WTC11 (cell line): ENCODE data around the gene WNT3A. TPM values are rescaled to one million over a fixed set of nuclear protein-coding genes. Genes with fewer than 3 reads are reported as not detected.

ENCODE experiments used
- ATAC-seq: fragments of 200-7000 bp; cut with Tn5 transposase; 2 replicates; pipeline ENCODE4 v1.10.0; 2021; ENCODE audit warnings: mild to moderate bottlenecking, moderate library complexity
- CTCF ChIA-PET: fragments of 300-600 bp; sonication (Branson Sonifier 250); formaldehyde crosslinking; loops from one replicate; lab custom pipeline; 2021; ENCODE audit warnings: antibody characterized with exemption; lab: Charles Lee
- POLR2A ChIA-PET: fragments of 350-600 bp; sonication (Branson Sonifier 250); formaldehyde crosslinking; loops from one replicate; lab custom pipeline; 2021; ENCODE audit warnings: antibody characterized with exemption; lab: Charles Lee
- DNase-seq: peaks from one replicate; pipeline ENCODE4 v3.0.0; 2021; ENCODE audit warnings: low spot score
- H3K27ac Mint-ChIP-seq: 2 replicates; pipeline ENCODE4 v1.8.0; 2021; ENCODE audit warnings: mixed read lengths
- H3K27me3 Mint-ChIP-seq: 2 replicates; pipeline ENCODE4 v1.8.0; 2021; ENCODE audit warnings: low read depth, mild to moderate bottlenecking, moderate library complexity, mixed read lengths
- H3K36me3 Mint-ChIP-seq: 2 replicates; pipeline ENCODE4 v1.8.0; 2021; ENCODE audit warnings: mixed read lengths
- H3K4me1 Mint-ChIP-seq: 2 replicates; pipeline ENCODE4 v1.8.0; 2022; ENCODE audit warnings: mixed read lengths
- H3K4me3 Mint-ChIP-seq: 2 replicates; pipeline ENCODE4 v1.8.0; 2021; ENCODE audit warnings: mild to moderate bottlenecking, moderate library complexity, mixed read lengths
- H3K9me3 Mint-ChIP-seq: 2 replicates; pipeline ENCODE4 v1.8.0; 2021; ENCODE audit warnings: mixed read lengths
- AFF4 ChIP-seq: sonication (generic); formaldehyde crosslinking; IDR thresholded peaks from 2 replicates; pipeline ENCODE4 v1.8.1; 2023; ENCODE audit warnings: mild to moderate bottlenecking, missing genetic modification reagents, borderline replicate concordance
- ATF1 ChIP-seq: sonication (generic); formaldehyde crosslinking; IDR thresholded peaks from 2 replicates; pipeline ENCODE4 v1.8.1; 2023; ENCODE audit warnings: mild to moderate bottlenecking, moderate library complexity, missing genetic modification reagents
- ERG ChIP-seq: fragments of 250-450 bp; sonication (Bioruptor Pico); IDR thresholded peaks from 2 replicates; pipeline ENCODE4 v1.8.0; 2021; ENCODE audit warnings: mild to moderate bottlenecking
- ETV6 ChIP-seq: sonication (generic); formaldehyde crosslinking; IDR thresholded peaks from 2 replicates; pipeline ENCODE4 v1.8.1; 2022; ENCODE audit warnings: mild to moderate bottlenecking, missing genetic modification reagents
- FOXK1 ChIP-seq: sonication (generic); formaldehyde crosslinking; IDR thresholded peaks from 2 replicates; pipeline ENCODE4 v1.8.0; 2022; ENCODE audit warnings: mild to moderate bottlenecking, moderate library complexity, missing genetic modification reagents
- MAX ChIP-seq: sonication (generic); formaldehyde crosslinking; IDR thresholded peaks from 2 replicates; pipeline ENCODE4 v1.8.0; 2022; ENCODE audit warnings: mild to moderate bottlenecking, missing genetic modification reagents
- MLX ChIP-seq: sonication (generic); formaldehyde crosslinking; IDR thresholded peaks from 2 replicates; pipeline ENCODE4 v1.8.1; 2023; ENCODE audit warnings: mild to moderate bottlenecking, missing genetic modification reagents, moderate library complexity
- MXD4 ChIP-seq: fragments of 250-450 bp; sonication (Bioruptor Pico); IDR thresholded peaks from 2 replicates; pipeline ENCODE4 v1.8.0; 2021; ENCODE audit warnings: mild to moderate bottlenecking, moderate library complexity, borderline replicate concordance
- NFE2L1 ChIP-seq: sonication (generic); formaldehyde crosslinking; IDR thresholded peaks from 2 replicates; pipeline ENCODE4 v1.8.1; 2023; ENCODE audit warnings: missing genetic modification reagents
- NR1H2 ChIP-seq: sonication (generic); formaldehyde crosslinking; IDR thresholded peaks from 2 replicates; pipeline ENCODE4 v1.9.0; 2021; ENCODE audit warnings: mild to moderate bottlenecking, moderate library complexity, missing genetic modification reagents
- RORB ChIP-seq: fragments of 250-450 bp; sonication (Bioruptor Pico); IDR thresholded peaks from 2 replicates; pipeline ENCODE4 v1.9.0; 2021; ENCODE audit warnings: mild to moderate bottlenecking
- SMAD3 ChIP-seq: sonication (generic); formaldehyde crosslinking; IDR thresholded peaks from 2 replicates; pipeline ENCODE4 v1.8.0; 2022; ENCODE audit warnings: missing genetic modification reagents, mild to moderate bottlenecking, borderline replicate concordance
- TCF7 ChIP-seq: sonication (generic); formaldehyde crosslinking; IDR thresholded peaks from 2 replicates; pipeline ENCODE4 v1.8.0; 2022; ENCODE audit warnings: mild to moderate bottlenecking, low read depth, missing genetic modification reagents, moderate library complexity
- TP53 ChIP-seq: sonication (generic); formaldehyde crosslinking; IDR thresholded peaks from 2 replicates; pipeline ENCODE4 v1.8.1; 2023; ENCODE audit warnings: mild to moderate bottlenecking, missing genetic modification reagents
- ZNF138 ChIP-seq: sonication (generic); formaldehyde crosslinking; conservative IDR thresholded peaks from 2 replicates; pipeline ENCODE4 v1.8.1; 2022; ENCODE audit warnings: mild to moderate bottlenecking, moderate library complexity, missing genetic modification reagents
- ZNF232 ChIP-seq: sonication (generic); formaldehyde crosslinking; IDR thresholded peaks from 2 replicates; pipeline ENCODE4 v1.8.0; 2022; ENCODE audit warnings: mild to moderate bottlenecking, missing genetic modification reagents
- ZNF416 ChIP-seq: fragments of 250-450 bp; sonication (Bioruptor Pico); IDR thresholded peaks from 2 replicates; pipeline ENCODE4 v1.9.0; 2021; ENCODE audit warnings: mild to moderate bottlenecking, inconsistent platforms
- ZNF532 ChIP-seq: fragments of 250-450 bp; sonication (Bioruptor Pico); IDR thresholded peaks from 2 replicates; pipeline ENCODE4 v1.9.0; 2021; ENCODE audit warnings: mild to moderate bottlenecking, borderline replicate concordance
- total RNA-seq: library from RNA; stranded (reverse); gene quantifications from 3 replicates; pipeline ENCODE4 v1.2.3, GENCODE V29; 2021

Gene WNT3A
- total RNA-seq, 1 experiment from 2014 or later, result 0.17 TPM

GRCh38 chr1:228000836-228001563 lies 5.8 kb upstream of the WNT3A start:
- ATAC-seq, result no peak
- POLR2A ChIA-PET, result no interaction called here
- TF ChIP-seq NFE2L1 (CRISPR knock-in tag) (no peak), MXD4 (CRISPR knock-in tag) (no peak), ZNF138 (no peak), ZNF416 (CRISPR knock-in tag) (no peak), AFF4 (CRISPR knock-in tag) (no peak), ATF1 (CRISPR knock-in tag) (no peak)
- Mint-ChIP-seq H3K9me3 (peaks cover 23% of the 10 kb centered on the region), H3K27ac (no peak overlapping the region), H3K4me3 (no peak overlapping the region), H3K27me3 (peaks cover 96% of the 10 kb centered on the region), H3K36me3 (0 out of 2 replicates have a peak, but pooled peaks cover 3% of the 10 kb centered on the region), H3K4me1 (peaks cover 21% of the 10 kb centered on the region)
- CTCF ChIA-PET, result interaction anchor here (1.1 to 1.8 kb wide), 2 partner anchors 11 to 47 kb away, joined by 3 to 7 read pairs; no protein-coding TSS in a partner anchor
- no peak for DNase-seq

- no peak for TF ChIP-seq ZNF232 (CRISPR knock-in tag)
- no peak for TF ChIP-seq ERG (CRISPR knock-in tag)
- TF ChIP-seq MXD4 (CRISPR knock-in tag), result no peak
- TF ChIP-seq SMAD3 (CRISPR knock-in tag), result no peak
- no peak for TF ChIP-seq MAX (CRISPR knock-in tag)
- no peak for TF ChIP-seq TCF7 (CRISPR knock-in tag)
- no peak for TF ChIP-seq RORB (CRISPR knock-in tag)
- TF ChIP-seq TP53, result no peak
- TF ChIP-seq FOXK1, result no peak
- no peak for TF ChIP-seq ZNF532 (CRISPR knock-in tag)
- no peak for TF ChIP-seq NR1H2 (CRISPR knock-in tag)
- TF ChIP-seq ETV6 (CRISPR knock-in tag), result no peak
- TF ChIP-seq ZNF138, result no peak
- TF ChIP-seq MLX, result no peak
- ChIA-PET CTCF (interaction anchor here (1.0 to 1.1 kb wide), 3 partner anchors 10 to 72 kb away, joined by 3 read pairs; no protein-coding TSS in a partner anchor), POLR2A (no interaction called here)
- no peak for DNase-seq
- peaks cover 23% of the 10 kb centered on the region for H3K4me1 Mint-ChIP-seq
- no peak overlapping the region for H3K27ac Mint-ChIP-seq
- peaks cover 14% of the 10 kb centered on the region for H3K9me3 Mint-ChIP-seq
- no peak for ATAC-seq
- peaks cover 92% of the 10 kb centered on the region for H3K27me3 Mint-ChIP-seq
- 0 out of 2 replicates have a peak, but pooled peaks cover 3% of the 10 kb centered on the region for H3K36me3 Mint-ChIP-seq
- H3K4me3 Mint-ChIP-seq, result no peak overlapping the region
Observed at GRCh38 chr1:228001738-228002535, 4.9 kb upstream of the WNT3A start.
